Panc1 (cell line): Measurements from ENCODE around the gene SULT2B1. TPM values are rescaled to one million over a fixed set of nuclear protein-coding genes. Genes with fewer than 3 reads are reported as not detected.

Experiments
- ATAC-seq: fragments of 200-7000 bp; cut with Tn5 transposase; 2 replicates; pipeline ENCODE4 v1.9.1; 2020; ENCODE audit warnings: mild to moderate bottlenecking, moderate library complexity
- BruUV-seq: library from RNA; stranded (reverse); fragments of 400-500 nt; replicated peaks from 2 replicates; lab custom pipeline; 2021; lab: Mats Ljungman, UMichigan
- CTCF ChIA-PET: fragments of 300-600 bp; sonication (Branson Sonifier 250); formaldehyde crosslinking; loops from one replicate; lab custom pipeline; 2022; ENCODE audit warnings: antibody characterized with exemption; lab: Charles Lee
- POLR2A ChIA-PET: fragments of 300-600 bp; sonication (Branson Sonifier 250); formaldehyde crosslinking; loops from one replicate; lab custom pipeline; 2022; ENCODE audit warnings: antibody characterized with exemption; lab: Charles Lee
- DNase-seq: peaks from one replicate; pipeline ENCODE4 v3.0.0-alpha.2; 2010; ENCODE audit warnings: low read depth, low spot score
- H3K27ac ChIP-seq: 2 replicates; pipeline ENCODE4 v1.5.1; 2011; ENCODE audit warnings: mild to moderate bottlenecking, low read length, inconsistent platforms
- H3K27me3 ChIP-seq: fragments of 200-500 bp; sonication (Bioruptor generic); 2 replicates; pipeline ENCODE4 v1.6.0; 2014; ENCODE audit warnings: low read length, inconsistent platforms; ENCODE audit not compliant: control insufficient read depth, insufficient read depth
- H3K36me3 ChIP-seq: fragments of 200-500 bp; sonication (Bioruptor generic); 2 replicates; pipeline ENCODE4 v1.5.1; 2014; ENCODE audit warnings: inconsistent platforms, mild to moderate bottlenecking, low read length, moderate library complexity; ENCODE audit not compliant: control insufficient read depth, insufficient read depth
- H3K4me1 ChIP-seq: 2 replicates; pipeline ENCODE4 v1.5.1; 2011; ENCODE audit warnings: inconsistent platforms, mild to moderate bottlenecking, low read length, moderate library complexity; ENCODE audit not compliant: control insufficient read depth, insufficient read depth
- H3K4me3 ChIP-seq, 2 experiments: 2 replicates each; pipeline ENCODE4 v1.5.1; 2011 to 2012; ENCODE audit warnings: low read depth in 2 of 2, low read length in 2 of 2, mild to moderate bottlenecking in 2 of 2, inconsistent platforms in 1 of 2, moderate library complexity in 1 of 2
- H3K9me3 ChIP-seq: fragments of 200-500 bp; sonication (Bioruptor generic); 2 replicates; pipeline ENCODE4 v1.5.1; 2014; ENCODE audit warnings: low read depth, mild to moderate bottlenecking, inconsistent platforms, low read length, moderate library complexity; ENCODE audit not compliant: control insufficient read depth, insufficient read depth
- POLR2AphosphoS5 ChIP-seq: IDR thresholded peaks from 2 replicates; pipeline ENCODE4 v1.6.1; 2012; ENCODE audit warnings: mild to moderate bottlenecking, low read depth, low read length, moderate library complexity
- REST ChIP-seq, 2 experiments: IDR thresholded peaks; 2 replicates each; pipeline ENCODE4 v1.6.1; 2011 to 2012; ENCODE audit warnings: low read depth in 2 of 2, control low read depth in 1 of 2, low read length in 1 of 2, mild to moderate bottlenecking in 1 of 2, moderate library complexity in 1 of 2; ENCODE audit not compliant: insufficient read depth in 1 of 2
- SIN3A ChIP-seq: IDR thresholded peaks from 2 replicates; pipeline ENCODE4 v1.6.1; 2012; ENCODE audit warnings: low read depth, mild to moderate bottlenecking, low read length, moderate library complexity, borderline replicate concordance; ENCODE audit not compliant: insufficient read depth
- TCF7L2 ChIP-seq: IDR thresholded peaks from 2 replicates; pipeline ENCODE4 v1.6.1; 2011; ENCODE audit warnings: mild to moderate bottlenecking, low read depth, low read length, inconsistent platforms
- in situ Hi-C: cut with HindIII; loops from 2 replicates; pipeline ENCODE4 v1.10.0; 2016; ENCODE audit warnings: low sequenced_read_pairs, low pct_unique_long_range_greater_than_20kb
- intact Hi-C: fragments of 100-400 bp; cut with micrococcal nuclease; formaldehyde crosslinking; loops from one replicate; pipeline ENCODE4 v1.10.0; 2022; ENCODE audit not compliant: unreplicated experiment
- total RNA-seq: library from RNA; stranded (reverse); gene quantifications from one replicate; pipeline ENCODE4 v1.2.1, GENCODE V29; 2021; ENCODE audit not compliant: unreplicated experiment
- TF ChIP-seq, protein P1 (sequence below): fragments of 450-650 bp; IDR thresholded peaks from 2 replicates; pipeline ENCODE4 v1.5.1; 2017; ENCODE audit warnings: mild to moderate bottlenecking

Gene SULT2B1
- total RNA-seq, 1 experiment from 2014 or later = 3.6 TPM

GRCh38 chr19:48634036-48634342 lies 82.0 kb downstream of the SULT2B1 start:
- TF ChIP-seq TCF7L2 (no peak), POLR2AphosphoS5 (no peak), SIN3A (no peak), REST (IDR thresholded peaks at IDR 0.05; ENCODE audit: insufficient read depth in 1 of 2, low read depth in 2 of 2, low read length in 1 of 2) (no peak)
- TF ChIP-seq, protein P1, sequence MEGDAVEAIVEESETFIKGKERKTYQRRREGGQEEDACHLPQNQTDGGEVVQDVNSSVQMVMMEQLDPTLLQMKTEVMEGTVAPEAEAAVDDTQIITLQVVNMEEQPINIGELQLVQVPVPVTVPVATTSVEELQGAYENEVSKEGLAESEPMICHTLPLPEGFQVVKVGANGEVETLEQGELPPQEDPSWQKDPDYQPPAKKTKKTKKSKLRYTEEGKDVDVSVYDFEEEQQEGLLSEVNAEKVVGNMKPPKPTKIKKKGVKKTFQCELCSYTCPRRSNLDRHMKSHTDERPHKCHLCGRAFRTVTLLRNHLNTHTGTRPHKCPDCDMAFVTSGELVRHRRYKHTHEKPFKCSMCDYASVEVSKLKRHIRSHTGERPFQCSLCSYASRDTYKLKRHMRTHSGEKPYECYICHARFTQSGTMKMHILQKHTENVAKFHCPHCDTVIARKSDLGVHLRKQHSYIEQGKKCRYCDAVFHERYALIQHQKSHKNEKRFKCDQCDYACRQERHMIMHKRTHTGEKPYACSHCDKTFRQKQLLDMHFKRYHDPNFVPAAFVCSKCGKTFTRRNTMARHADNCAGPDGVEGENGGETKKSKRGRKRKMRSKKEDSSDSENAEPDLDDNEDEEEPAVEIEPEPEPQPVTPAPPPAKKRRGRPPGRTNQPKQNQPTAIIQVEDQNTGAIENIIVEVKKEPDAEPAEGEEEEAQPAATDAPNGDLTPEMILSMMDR = no peak
- no TSS peak for BruUV-seq
- Histone ChIP-seq H3K36me3 (no peaks in the 10 kb centered on the region; the same call in 1 of the 2 replicates), H3K4me1 (peaks cover 28% of the 10 kb centered on the region), H3K9me3 (no peaks in the 10 kb centered on the region), H3K4me3 (peak overlapping the region; percentile 10 to 52), H3K27me3 (no peaks in the 10 kb centered on the region), H3K27ac (peak overlapping the region; percentile 96)
- in situ Hi-C loops (no loop called here), intact Hi-C loops (no loop called here)
- ChIA-PET CTCF (no interaction called here), POLR2A (no interaction called here)
- DNase-seq (no peak), ATAC-seq (no peak)

- Histone ChIP-seq H3K36me3 (no peaks in the 10 kb centered on the region; the same call in 1 of the 2 replicates), H3K27ac (peak overlapping the region; percentile 96), H3K4me1 (peaks cover 28% of the 10 kb centered on the region), H3K4me3 (peak overlapping the region; percentile 22 to 52), H3K9me3 (no peaks in the 10 kb centered on the region), H3K27me3 (no peaks in the 10 kb centered on the region)
- BruUV-seq = no TSS peak
- in situ Hi-C loops (no loop called here), intact Hi-C loops (no loop called here)
- ATAC-seq (peak; percentile 53), DNase-seq (no peak)
- POLR2A ChIA-PET = no interaction called here
- CTCF ChIA-PET = no interaction called here
- peak; percentile 64 for TF ChIP-seq POLR2AphosphoS5
- TF ChIP-seq, protein P1 = no peak
Measured at GRCh38 chr19:48634424-48635262, 82.7 kb downstream of the SULT2B1 start.
